HEK293 (cell line): ENCODE results near the gene MED14.

Source experiments
- CTCF ChIA-PET: fragments of 350-600 bp; formaldehyde crosslinking; extraction: SDS; loops from one replicate; lab custom pipeline; 2021; ENCODE audit warnings: antibody characterized with exemption; lab: Yijun Ruan, JAX
- POLR2A ChIA-PET: fragments of 300-600 bp; formaldehyde crosslinking; extraction: SDS; loops from one replicate; lab custom pipeline; 2020; ENCODE audit warnings: antibody characterized with exemption, inconsistent platforms; lab: Yijun Ruan, JAX
- H3K27ac ChIP-seq: fragments of 200-500 bp; sonication (Bioruptor generic); 2 replicates; pipeline ENCODE4 v1.5.1; 2014; ENCODE audit warnings: low read depth, low read length, control low read depth, inconsistent platforms; ENCODE audit errors: extremely low read depth
- H3K36me3 ChIP-seq, 2 experiments: fragments of 200-500 bp in 1 of 2; sonication (Bioruptor generic) in 1 of 2; 1 replicate in 1 of 2; 2 replicates in 1 of 2; pipeline ENCODE4 v1.5.1; 2014 to 2017; ENCODE audit warnings: inconsistent platforms in 2 of 2, low read length in 2 of 2; ENCODE audit not compliant: control insufficient read depth in 2 of 2, insufficient read depth in 1 of 2
- H3K4me1 ChIP-seq: fragments of 200-500 bp; sonication (Bioruptor generic); 2 replicates; pipeline ENCODE4 v1.5.1; 2014; ENCODE audit warnings: mild to moderate bottlenecking, low read length, inconsistent platforms; ENCODE audit not compliant: control insufficient read depth, insufficient read depth
- H3K4me3 ChIP-seq: 2 replicates; pipeline ENCODE4 v1.5.1; 2011; ENCODE audit warnings: low read depth, mild to moderate bottlenecking, control low read depth, low read length, moderate library complexity
- H3K9me3 ChIP-seq: fragments of 200-500 bp; sonication (Bioruptor generic); 2 replicates; pipeline ENCODE4 v1.5.1; 2014; ENCODE audit warnings: low read depth, low read length, inconsistent platforms; ENCODE audit not compliant: control insufficient read depth, insufficient read depth
- ELK4 ChIP-seq: IDR thresholded peaks from 2 replicates; pipeline ENCODE4 v1.6.1; 2011; ENCODE audit warnings: mild to moderate bottlenecking, low read depth, low read length, borderline replicate concordance
- KLF10 ChIP-seq: fragments of 450-650 bp; IDR thresholded peaks from 2 replicates; pipeline ENCODE4 v1.5.1; 2018; ENCODE audit warnings: missing biosample characterization, mild to moderate bottlenecking, missing genetic modification characterization
- PRDM4 ChIP-seq: fragments of 450-650 bp; formaldehyde crosslinking; IDR thresholded peaks from 2 replicates; pipeline ENCODE4 v1.5.1; 2017; ENCODE audit warnings: missing biosample characterization, missing genetic modification characterization
- ZBTB1 ChIP-seq: fragments of 450-650 bp; formaldehyde crosslinking; IDR thresholded peaks from 2 replicates; pipeline ENCODE4 v1.5.1; 2016; ENCODE audit warnings: missing biosample characterization, missing genetic modification characterization
- ZBTB44 ChIP-seq: fragments of 450-650 bp; IDR thresholded peaks from 2 replicates; pipeline ENCODE4 v1.5.1; 2018; ENCODE audit warnings: missing biosample characterization, mild to moderate bottlenecking, missing genetic modification characterization
- ZBTB6 ChIP-seq: fragments of 450-650 bp; formaldehyde crosslinking; IDR thresholded peaks from 2 replicates; pipeline ENCODE4 v1.5.1; 2017; ENCODE audit warnings: missing biosample characterization, missing genetic modification characterization
- ZBTB8A ChIP-seq: fragments of 450-650 bp; formaldehyde crosslinking; IDR thresholded peaks from 2 replicates; pipeline ENCODE4 v1.5.1; 2016; ENCODE audit warnings: missing biosample characterization, missing genetic modification characterization
- ZEB2 ChIP-seq: fragments of 450-650 bp; formaldehyde crosslinking; IDR thresholded peaks from 2 replicates; pipeline ENCODE4 v1.5.1; 2016; ENCODE audit warnings: missing biosample characterization, missing genetic modification characterization
- ZNF10 ChIP-seq: fragments of 450-650 bp; formaldehyde crosslinking; IDR thresholded peaks from 2 replicates; pipeline ENCODE4 v1.5.1; 2017; ENCODE audit warnings: missing biosample characterization, missing genetic modification characterization
- ZNF114 ChIP-seq: fragments of 450-650 bp; formaldehyde crosslinking; IDR thresholded peaks from 2 replicates; pipeline ENCODE4 v1.5.0; 2017; ENCODE audit warnings: missing biosample characterization, missing genetic modification characterization
- ZNF132 ChIP-seq: fragments of 450-650 bp; formaldehyde crosslinking; IDR thresholded peaks from 2 replicates; pipeline ENCODE4 v1.5.1; 2017; ENCODE audit warnings: missing biosample characterization, missing genetic modification characterization, borderline replicate concordance
- ZNF146 ChIP-seq: fragments of 450-650 bp; formaldehyde crosslinking; IDR thresholded peaks from 2 replicates; pipeline ENCODE4 v1.5.1; 2016; ENCODE audit warnings: missing biosample characterization, missing genetic modification characterization
- ZNF202 ChIP-seq: fragments of 450-650 bp; formaldehyde crosslinking; IDR thresholded peaks from 2 replicates; pipeline ENCODE4 v1.5.1; 2016; ENCODE audit warnings: missing biosample characterization, missing genetic modification characterization, borderline replicate concordance
- ZNF248 ChIP-seq: fragments of 450-650 bp; formaldehyde crosslinking; IDR thresholded peaks from 2 replicates; pipeline ENCODE4 v1.5.1; 2017; ENCODE audit warnings: missing biosample characterization, missing genetic modification characterization
- ZNF521 ChIP-seq: fragments of 450-650 bp; formaldehyde crosslinking; IDR thresholded peaks from 2 replicates; pipeline ENCODE4 v1.5.1; 2017; ENCODE audit warnings: missing biosample characterization, mild to moderate bottlenecking, missing genetic modification characterization
- ZNF548 ChIP-seq: fragments of 450-650 bp; formaldehyde crosslinking; IDR thresholded peaks from 2 replicates; pipeline ENCODE4 v1.5.1; 2016; ENCODE audit warnings: missing biosample characterization, missing genetic modification characterization
- ZNF560 ChIP-seq: fragments of 450-650 bp; formaldehyde crosslinking; IDR thresholded peaks from 2 replicates; pipeline ENCODE4 v1.5.1; 2017; ENCODE audit warnings: missing biosample characterization, missing genetic modification characterization, borderline replicate concordance
- ZNF571 ChIP-seq: fragments of 450-650 bp; formaldehyde crosslinking; IDR thresholded peaks from 2 replicates; pipeline ENCODE4 v1.5.0; 2017; ENCODE audit warnings: missing biosample characterization, missing genetic modification characterization
- ZNF600 ChIP-seq: fragments of 450-650 bp; formaldehyde crosslinking; IDR thresholded peaks from 2 replicates; pipeline ENCODE4 v1.5.1; 2016; ENCODE audit warnings: missing biosample characterization, missing genetic modification characterization
- ZNF621 ChIP-seq: fragments of 450-650 bp; formaldehyde crosslinking; IDR thresholded peaks from 2 replicates; pipeline ENCODE4 v1.5.1; 2017; ENCODE audit warnings: missing biosample characterization, missing genetic modification characterization
- ZNF626 ChIP-seq: fragments of 450-650 bp; sonication (Bioruptor Pico); formaldehyde crosslinking; IDR thresholded peaks from 2 replicates; pipeline ENCODE4 v1.5.1; 2018; ENCODE audit warnings: missing biosample characterization, missing genetic modification characterization, inconsistent platforms
- ZNF692 ChIP-seq: fragments of 450-650 bp; formaldehyde crosslinking; IDR thresholded peaks from 2 replicates; pipeline ENCODE4 v1.5.1; 2016; ENCODE audit warnings: missing biosample characterization, missing genetic modification characterization
- ZNF747 ChIP-seq: fragments of 450-650 bp; formaldehyde crosslinking; IDR thresholded peaks from 2 replicates; pipeline ENCODE4 v1.5.1; 2016; ENCODE audit warnings: missing biosample characterization, missing genetic modification characterization
- ZSCAN18 ChIP-seq: fragments of 450-650 bp; formaldehyde crosslinking; IDR thresholded peaks from 2 replicates; pipeline ENCODE4 v1.5.1; 2016; ENCODE audit warnings: missing biosample characterization, missing genetic modification characterization
- ZXDB ChIP-seq: fragments of 450-650 bp; formaldehyde crosslinking; IDR thresholded peaks from 2 replicates; pipeline ENCODE4 v1.5.1; 2016; ENCODE audit warnings: missing biosample characterization, missing genetic modification characterization

The MED14 gene

GRCh38 chrX:40663078-40663740 is 72.1 kb downstream of the MED14 start:
- H3K4me1 ChIP-seq = no peaks in the 10 kb centered on the region
- no peak overlapping the region for H3K27ac ChIP-seq
- TF ChIP-seq ZXDB (tag by site-specific recombination) (no peak), ELK4 (no peak), ZEB2 (tag by site-specific recombination) (no peak), ZNF146 (no peak), ZNF621 (tag by site-specific recombination) (no peak), ZNF132 (tag by site-specific recombination) (no peak), ZBTB44 (tag by site-specific recombination) (no peak), PRDM4 (tag by site-specific recombination) (no peak), ZNF248 (no peak), ZNF560 (tag by site-specific recombination) (no peak), ZSCAN18 (no peak)
- TF ChIP-seq, all 188 proteins: peak for 0
- Histone ChIP-seq H3K9me3 (no peaks in the 10 kb centered on the region), H3K36me3 (peaks cover 87 to 92% of the 10 kb centered on the region in 2 experiments), H3K4me3 (no peak overlapping the region)
- CTCF ChIA-PET = interaction anchor here (0.6 to 6.8 kb wide), 5 partner anchors 10 to 131 kb away, joined by 3 to 54 read pairs (median 5); no protein-coding TSS in a partner anchor
- POLR2A ChIA-PET = no interaction called here

- H3K36me3 ChIP-seq = peaks cover 80 to 89% of the 10 kb centered on the region in 2 experiments
- H3K4me3 ChIP-seq = no peak overlapping the region
- ChIA-PET CTCF (interaction anchor here (0.6 to 6.8 kb wide), 3 partner anchors 9 to 105 kb away, joined by 3 to 54 read pairs (median 9); no protein-coding TSS in a partner anchor), POLR2A (no interaction called here)
- H3K9me3 ChIP-seq = no peaks in the 10 kb centered on the region
- no peak overlapping the region for H3K27ac ChIP-seq
- H3K4me1 ChIP-seq = no peaks in the 10 kb centered on the region
- TF ChIP-seq ZNF548 (tag by site-specific recombination) (no peak), ZNF626 (tag by site-specific recombination) (no peak), ZNF10 (no peak), ZNF692 (tag by site-specific recombination) (no peak), KLF10 (tag by site-specific recombination) (no peak), ZNF114 (tag by site-specific recombination) (no peak), ZNF600 (no peak), ZNF521 (tag by site-specific recombination) (no peak), ZNF571 (tag by site-specific recombination) (no peak), ZNF747 (tag by site-specific recombination) (no peak), ZBTB8A (no peak), ZBTB1 (tag by site-specific recombination) (no peak), ZNF202 (tag by site-specific recombination) (no peak), ZBTB6 (tag by site-specific recombination) (no peak)
These were observed 73.9 kb downstream of the MED14 start for GRCh38 chrX:40661489-40661888.
